Astrocyte (in vitro differentiated cells and primary cell): ENCODE data around the gene RTN4IP1.
"Not testable (repeated sequence)": the region's sequence is repeated elsewhere in the genome, so short reads cannot be mapped to it uniquely, and the experiment has no call there.

Experiments
- EZH2 ChIP-seq: IDR thresholded peaks from 2 replicates; pipeline ENCODE4 v1.6.1; 2012; ENCODE audit warnings: mild to moderate bottlenecking, low read length, inconsistent platforms; ENCODE audit not compliant: insufficient read depth
- TF ChIP-seq, protein P1 (sequence below): IDR thresholded peaks from 2 replicates; pipeline ENCODE4 v1.5.1; 2011; ENCODE audit warnings: low read depth, mild to moderate bottlenecking, inconsistent platforms, low read length, moderate library complexity; ENCODE audit not compliant: insufficient read depth

DNA sequence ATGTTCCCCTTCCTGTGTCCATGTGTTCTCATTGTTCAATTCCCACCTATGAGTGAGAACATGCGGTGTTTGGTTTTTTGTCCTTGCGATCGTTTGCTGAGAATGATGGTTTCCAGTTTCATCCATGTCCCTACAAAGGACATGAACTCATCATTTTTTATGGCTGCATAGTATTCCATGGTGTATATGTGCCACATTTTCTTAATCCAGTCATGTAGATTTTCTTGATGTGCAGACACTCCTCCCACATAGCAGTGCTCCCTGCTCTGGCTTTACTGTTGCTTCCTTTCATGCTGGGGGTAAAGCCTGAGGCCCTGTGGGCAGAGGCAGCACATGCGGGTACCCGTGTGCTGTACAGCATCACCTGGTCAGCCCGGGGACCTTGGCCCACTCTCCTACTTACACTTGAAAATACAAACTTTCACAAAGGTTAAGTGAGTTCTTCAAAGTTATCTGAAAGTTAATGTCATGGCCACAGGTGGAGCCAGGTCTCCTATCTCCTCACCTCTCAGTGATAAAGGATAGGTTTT is 80.3 kb downstream of the RTN4IP1 start:
- TF ChIP-seq, protein P1, sequence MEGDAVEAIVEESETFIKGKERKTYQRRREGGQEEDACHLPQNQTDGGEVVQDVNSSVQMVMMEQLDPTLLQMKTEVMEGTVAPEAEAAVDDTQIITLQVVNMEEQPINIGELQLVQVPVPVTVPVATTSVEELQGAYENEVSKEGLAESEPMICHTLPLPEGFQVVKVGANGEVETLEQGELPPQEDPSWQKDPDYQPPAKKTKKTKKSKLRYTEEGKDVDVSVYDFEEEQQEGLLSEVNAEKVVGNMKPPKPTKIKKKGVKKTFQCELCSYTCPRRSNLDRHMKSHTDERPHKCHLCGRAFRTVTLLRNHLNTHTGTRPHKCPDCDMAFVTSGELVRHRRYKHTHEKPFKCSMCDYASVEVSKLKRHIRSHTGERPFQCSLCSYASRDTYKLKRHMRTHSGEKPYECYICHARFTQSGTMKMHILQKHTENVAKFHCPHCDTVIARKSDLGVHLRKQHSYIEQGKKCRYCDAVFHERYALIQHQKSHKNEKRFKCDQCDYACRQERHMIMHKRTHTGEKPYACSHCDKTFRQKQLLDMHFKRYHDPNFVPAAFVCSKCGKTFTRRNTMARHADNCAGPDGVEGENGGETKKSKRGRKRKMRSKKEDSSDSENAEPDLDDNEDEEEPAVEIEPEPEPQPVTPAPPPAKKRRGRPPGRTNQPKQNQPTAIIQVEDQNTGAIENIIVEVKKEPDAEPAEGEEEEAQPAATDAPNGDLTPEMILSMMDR: not testable (repeated sequence)
- not testable (repeated sequence) for TF ChIP-seq EZH2
